ENCODE data around the gene GEN1.

DNA sequence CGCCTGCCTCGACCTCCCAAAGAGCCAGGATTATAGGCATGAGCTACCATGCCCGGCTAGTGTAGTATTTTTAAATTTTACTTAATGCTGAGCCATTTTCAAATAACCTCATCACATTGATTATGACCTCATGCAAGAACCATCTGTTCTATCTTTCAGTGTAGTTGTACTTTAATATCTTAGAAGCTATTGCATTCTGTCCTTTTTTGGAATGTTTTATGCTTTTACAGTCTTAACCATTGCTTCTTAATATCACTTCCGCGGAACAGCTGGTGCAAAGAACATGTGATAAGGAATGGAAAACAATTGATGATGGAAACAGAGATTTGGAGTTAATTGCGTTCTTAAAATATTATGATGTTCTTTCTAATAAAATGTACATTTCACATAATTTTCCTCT is 2.7 kb downstream of the GEN1 start:
- TF ChIP-seq CTCF (IDR thresholded peaks at IDR 0.05; ENCODE audit: borderline replicate concordance, extremely low read depth, low read length, poor library complexity, severe bottlenecking), result no peak
- no peak for TF ChIP-seq EZH2 (IDR thresholded peaks at IDR 0.05; ENCODE audit: borderline replicate concordance, low read depth, low read length, severe bottlenecking)

All from DND-41 (cell line).